PFSK-1 (cell line): ENCODE results near the gene OR8D1.

Source experiments
- POLR2AphosphoS5 ChIP-seq: IDR thresholded peaks from 2 replicates; pipeline ENCODE4 v1.6.1; 2012; ENCODE audit warnings: low read depth, mild to moderate bottlenecking, control low read depth, low read length, moderate library complexity
- REST ChIP-seq, 2 experiments: IDR thresholded peaks; 2 replicates each; pipeline versions ENCODE4 v1.6.1 to v1.8.0; 2011 to 2012; ENCODE audit warnings: low read depth in 2 of 2, low read length in 2 of 2, control low read depth in 1 of 2, inconsistent platforms in 1 of 2, mild to moderate bottlenecking in 1 of 2, moderate library complexity in 1 of 2; ENCODE audit not compliant: insufficient read depth in 1 of 2
- SIN3A ChIP-seq: IDR thresholded peaks from 2 replicates; pipeline ENCODE4 v1.6.1; 2012; ENCODE audit warnings: mild to moderate bottlenecking, low read length, moderate library complexity, borderline replicate concordance; ENCODE audit not compliant: insufficient read depth
- TAF1 ChIP-seq: IDR thresholded peaks from 2 replicates; pipeline ENCODE4 v1.6.1; 2012; ENCODE audit warnings: low read length, control low read depth, borderline replicate concordance; ENCODE audit not compliant: insufficient read depth

- TF ChIP-seq REST (IDR thresholded peaks at IDR 0.05; ENCODE audit: insufficient read depth in 1 of 2, low read depth in 2 of 2, low read length in 2 of 2) (no peak), POLR2AphosphoS5 (no peak), TAF1 (no peak), SIN3A (no peak)
These were observed 2.5 kb downstream of the OR8D1 start for GRCh38 chr11:124311269-124311668.
